Measurements from ENCODE around the gene TIE1.

TIE1 gene

GRCh38 chr1:43344267-43344850 is 43.6 kb downstream of the TIE1 start:
- DNase-seq, result no peak

GRCh38 chr1:43345120-43345519 is 44.3 kb downstream of the TIE1 start:
- DNase-seq, result peak in 1 of 2 donors; percentile 81

GRCh38 chr1:43346636-43347035 is 45.9 kb downstream of the TIE1 start:
- no peak for DNase-seq

- DNase-seq, result no peak
Measured at GRCh38 chr1:43348343-43348808, 47.6 kb downstream of the TIE1 start.

- no peak for DNase-seq
Measured at GRCh38 chr1:43348809-43349593, 48.2 kb downstream of the TIE1 start.

- no peak for DNase-seq
Measured at GRCh38 chr1:43349594-43350306, 49.0 kb downstream of the TIE1 start.

GRCh38 chr1:43350976-43351375 is 50.2 kb downstream of the TIE1 start:
- no peak for DNase-seq

- DNase-seq, result no peak
Measured at GRCh38 chr1:43351421-43352350, 50.9 kb downstream of the TIE1 start.

- DNase-seq, result no peak
Measured at GRCh38 chr1:43352351-43352705, 51.5 kb downstream of the TIE1 start.

- DNase-seq, result no peak
Measured at GRCh38 chr1:43352881-43353280, 52.1 kb downstream of the TIE1 start.

- no peak for DNase-seq
Measured at GRCh38 chr1:43354471-43354870, 53.7 kb downstream of the TIE1 start.

GRCh38 chr1:43354936-43355335 is 54.2 kb downstream of the TIE1 start:
- DNase-seq, result no peak

- no peak for DNase-seq
Measured at GRCh38 chr1:43357251-43357650, 56.5 kb downstream of the TIE1 start.

GRCh38 chr1:43358121-43358745 is 57.5 kb downstream of the TIE1 start:
- peak in 1 of 2 donors; percentile 41 for DNase-seq

GRCh38 chr1:43358746-43359693 is 58.2 kb downstream of the TIE1 start, which contains the start of gene CDC20:
Gene CDC20, plus strand, starts transcription at chr1:43358981. Its CDS starts 235 bp downstream, at chr1:43359216.
- DNase-seq, result peak; percentile 86 to 95

- no peak for DNase-seq
Measured at GRCh38 chr1:43359696-43360095, 58.9 kb downstream of the TIE1 start.

GRCh38 chr1:43360616-43361015 is 59.8 kb downstream of the TIE1 start:
- DNase-seq, result no peak

GRCh38 chr1:43363283-43363934 is 62.6 kb downstream of the TIE1 start:
- no peak for DNase-seq

- DNase-seq, result no peak
Measured at GRCh38 chr1:43363935-43364525, 63.2 kb downstream of the TIE1 start.

GRCh38 chr1:43365678-43366077 is 64.9 kb downstream of the TIE1 start:
- no peak for DNase-seq
